Psoas muscle (tissue), 8 donors: ENCODE data around the gene EYS. TPM values are rescaled to one million over a fixed set of nuclear protein-coding genes. Genes with fewer than 3 reads are reported as not detected.

Experiments used
- ATAC-seq, 4 donors: fragments of 200-7000 bp; cut with Tn5 transposase; one replicate each; pipeline ENCODE4 v1.9.1; 2020; ENCODE audit warnings: moderate library complexity in 3 of 4, mild to moderate bottlenecking in 2 of 4
- DNase-seq, 2 donors: peaks; one replicate each; pipeline ENCODE4 v3.0.0-alpha.2; 2020
- H3K27ac ChIP-seq: fragments of 200-600 bp; one replicate; pipeline ENCODE4 v1.8.0; 2022
- H3K27me3 ChIP-seq, 3 donors: fragments of 200-600 bp in 1 of 3; one replicate each; pipeline versions ENCODE4 v1.6.1 to v1.8.0; 2013 to 2022; ENCODE audit warnings: low read length in 2 of 3, mild to moderate bottlenecking in 2 of 3, moderate library complexity in 1 of 3; ENCODE audit not compliant: insufficient read depth in 3 of 3
- H3K36me3 ChIP-seq, 2 donors: fragments of 200-600 bp in 1 of 2; one replicate each; pipeline versions ENCODE4 v1.6.1 to v1.8.0; 2013 to 2022; ENCODE audit warnings: low read depth in 1 of 2, mild to moderate bottlenecking in 1 of 2, moderate library complexity in 1 of 2; ENCODE audit not compliant: insufficient read depth in 1 of 2
- H3K4me1 ChIP-seq: fragments of 200-600 bp; one replicate; pipeline ENCODE4 v1.8.0; 2022
- H3K4me3 ChIP-seq: fragments of 200-600 bp; one replicate; pipeline ENCODE4 v1.8.0; 2022; ENCODE audit warnings: mild to moderate bottlenecking
- H3K9me3 ChIP-seq: fragments of 200-600 bp; one replicate; pipeline ENCODE4 v1.8.0; 2022
- WGBS, 3 donors: extraction: QIAGEN DNeasy Blood & Tissue Kit; methylation state at CpG; one replicate each; pipeline versions ENCODE4 v1.1.6 to v1.1.7; 2013; 5-methylcytosine and 5-hydroxymethylcytosine counted together
- intact Hi-C, 2 donors: fragments of 100-400 bp; cut with DNase I; formaldehyde crosslinking; loops; one replicate each; pipeline versions ENCODE4 v1.11.0 to v1.14.2; 2022
- polyA plus RNA-seq, 3 donors: library from polyadenylated mRNA; stranded (reverse); fragments of 200-250 nt; gene quantifications; one replicate each; pipeline ENCODE4 v1.2.3, GENCODE V29; 2013
- total RNA-seq, 4 donors: library from RNA; stranded (reverse); fragmentation: NEBNext Ultra II Directional in 2 of 4; extraction: Animal tissue kit (Norgen Biotek cat#: 25700) in 2 of 4; gene quantifications; one replicate each; pipeline versions ENCODE4 v1.2.1 to v1.2.4, GENCODE V29; 2021 to 2023
- TF ChIP-seq, protein P1 (sequence below): fragments of 200-600 bp; IDR thresholded peaks from one replicate; pipeline ENCODE4 v1.8.0; 2022; ENCODE audit warnings: antibody characterized with exemption
- donor health status: healthy with polysubstance abuse.
- donor health status: DM: no; HTN: no; CAD: no; lungs with moderate emphysema.
- donor health status: Bipolar disorder and iron deficiency.
- donor health status: healthy.
- donor health status: DM: yes; HTN: yes; CAD: no.
- donor health status: DM: no; HTN: no; CAD: no.
- donor health status: DM: no; HTN: no; CAD: no.
- donor health status: DM: yes; HTN: yes; CAD: no.

Gene EYS
- total and polyA plus RNA-seq, 7 donors: under 0.01 TPM; not detected in 6

DNA sequence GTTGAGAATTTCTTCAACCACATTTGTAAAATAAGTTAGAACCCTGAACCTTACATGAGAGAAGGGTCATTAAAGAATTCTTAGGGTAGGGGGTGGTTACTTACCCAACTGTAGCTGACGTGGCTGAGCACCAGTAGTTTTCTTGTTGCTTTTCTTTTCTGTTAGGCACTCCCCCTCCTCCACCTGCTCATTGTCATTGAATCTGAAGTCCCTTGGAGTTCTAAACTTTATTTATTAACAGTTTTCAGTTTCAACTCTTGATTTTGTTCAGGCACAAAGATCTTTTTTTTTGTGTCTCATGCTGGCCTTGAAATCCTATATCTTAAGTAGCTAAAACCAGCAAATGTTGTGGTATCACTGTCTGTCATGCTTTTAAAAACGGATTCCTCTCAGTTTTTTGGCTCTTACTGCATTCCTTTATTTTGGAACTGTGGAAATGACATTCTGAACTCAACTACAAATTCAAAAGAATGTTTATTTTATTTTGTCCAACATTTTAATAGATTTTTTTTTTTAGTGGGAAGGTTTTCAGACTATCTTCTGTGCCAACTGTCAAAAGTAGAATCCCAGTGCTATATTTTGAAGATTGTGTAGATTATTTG, 1606.2 kb downstream of the EYS start:
- Histone ChIP-seq H3K27me3 (no peaks in the 10 kb centered on the region), H3K9me3 (no peaks in the 10 kb centered on the region), H3K4me3 (no peak overlapping the region), H3K36me3 (no peaks in the 10 kb centered on the region), H3K27ac (no peak overlapping the region), H3K4me1 (no peaks in the 10 kb centered on the region)
- intact Hi-C loops: no loop called here
- no peak for ATAC-seq
- TF ChIP-seq, protein P1, sequence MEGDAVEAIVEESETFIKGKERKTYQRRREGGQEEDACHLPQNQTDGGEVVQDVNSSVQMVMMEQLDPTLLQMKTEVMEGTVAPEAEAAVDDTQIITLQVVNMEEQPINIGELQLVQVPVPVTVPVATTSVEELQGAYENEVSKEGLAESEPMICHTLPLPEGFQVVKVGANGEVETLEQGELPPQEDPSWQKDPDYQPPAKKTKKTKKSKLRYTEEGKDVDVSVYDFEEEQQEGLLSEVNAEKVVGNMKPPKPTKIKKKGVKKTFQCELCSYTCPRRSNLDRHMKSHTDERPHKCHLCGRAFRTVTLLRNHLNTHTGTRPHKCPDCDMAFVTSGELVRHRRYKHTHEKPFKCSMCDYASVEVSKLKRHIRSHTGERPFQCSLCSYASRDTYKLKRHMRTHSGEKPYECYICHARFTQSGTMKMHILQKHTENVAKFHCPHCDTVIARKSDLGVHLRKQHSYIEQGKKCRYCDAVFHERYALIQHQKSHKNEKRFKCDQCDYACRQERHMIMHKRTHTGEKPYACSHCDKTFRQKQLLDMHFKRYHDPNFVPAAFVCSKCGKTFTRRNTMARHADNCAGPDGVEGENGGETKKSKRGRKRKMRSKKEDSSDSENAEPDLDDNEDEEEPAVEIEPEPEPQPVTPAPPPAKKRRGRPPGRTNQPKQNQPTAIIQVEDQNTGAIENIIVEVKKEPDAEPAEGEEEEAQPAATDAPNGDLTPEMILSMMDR: no peak
- 7 to 19% (median 15%) methylated on average over 2 of the region's 2 CpGs for WGBS, 3 donors
- no peak for DNase-seq

DNA sequence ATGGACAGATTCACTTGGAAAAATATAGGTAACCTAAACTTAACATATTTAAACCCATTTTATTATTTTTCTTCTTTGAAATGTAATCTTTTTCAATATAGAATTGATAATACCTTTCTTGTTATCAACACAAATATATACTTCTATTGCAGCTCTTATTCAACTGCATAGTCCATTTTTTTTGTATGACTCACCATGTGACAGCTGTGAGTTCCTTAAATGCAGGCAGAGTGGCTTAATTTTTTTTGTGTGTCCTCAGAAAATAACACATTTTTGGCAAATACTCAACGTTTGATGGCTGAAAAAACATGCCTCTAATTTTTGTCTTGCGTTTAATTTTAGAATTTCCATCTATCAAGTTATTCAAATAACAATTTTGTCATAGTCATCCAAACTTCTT, 1616.7 kb downstream of the EYS start:
- Histone ChIP-seq H3K9me3 (no peaks in the 10 kb centered on the region), H3K36me3 (no peaks in the 10 kb centered on the region), H3K4me3 (no peak overlapping the region), H3K27ac (no peak overlapping the region), H3K27me3 (no peaks in the 10 kb centered on the region), H3K4me1 (no peaks in the 10 kb centered on the region)
- ATAC-seq (no peak), DNase-seq (no peak)
- intact Hi-C loops: no loop called here
- TF ChIP-seq, protein P1: no peak
- WGBS, 3 donors: 34 to 38% (median 37%) methylated on average over 2 of the region's 2 CpGs

DNA sequence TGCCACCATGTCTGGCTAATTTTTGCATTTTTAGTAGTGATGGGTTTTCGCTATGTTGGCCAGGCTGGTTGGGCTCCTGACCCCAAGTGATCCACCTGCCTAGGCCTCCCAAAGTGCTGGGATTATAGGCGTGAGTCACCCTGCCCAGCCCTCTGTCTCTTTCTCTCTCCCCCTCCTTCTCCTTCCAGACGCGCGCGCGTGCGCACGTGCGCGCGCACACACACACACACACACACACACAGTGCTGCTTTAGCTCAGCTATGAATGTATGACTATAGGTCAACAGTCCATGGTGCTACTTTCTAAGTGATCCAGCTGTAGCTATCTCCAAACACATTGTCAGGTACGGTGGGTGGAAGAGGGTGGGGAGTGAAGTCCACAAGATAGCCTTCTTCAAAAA, 1621.9 kb downstream of the EYS start:
- WGBS, 3 donors: 90 to 95% (median 91%) methylated on average over 6 to 13 of the region's 13 CpGs
- H3K9me3 ChIP-seq: no peaks in the 10 kb centered on the region

DNA sequence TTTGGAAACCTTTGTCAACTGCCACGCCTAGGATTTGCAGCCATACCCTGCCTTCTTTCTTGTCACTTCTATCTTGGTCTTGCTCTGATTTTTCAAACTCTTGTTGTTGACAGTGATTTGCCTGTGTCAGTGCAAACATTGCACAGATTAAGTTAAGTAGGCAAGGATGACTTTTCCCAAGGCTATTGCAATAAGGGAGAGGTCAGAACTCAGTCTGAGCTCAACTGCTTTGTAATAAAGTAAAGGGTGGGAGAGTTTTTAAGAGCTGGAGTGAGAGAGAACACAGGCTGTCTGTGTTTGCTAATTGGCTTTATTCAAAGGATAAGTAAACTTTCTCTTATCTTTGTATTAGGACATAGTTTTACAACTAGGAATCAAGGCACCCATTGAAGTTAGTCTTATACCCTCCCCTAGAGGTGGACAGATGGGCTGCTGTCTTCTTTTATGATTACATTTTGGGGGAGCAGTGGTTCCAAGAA, 1622.8 kb downstream of the EYS start:
- ATAC-seq: no peak
- WGBS, 3 donors: 88 to 93% (median 91%) methylated on average over 1 of the region's 1 CpG

More for the DNA sequence above, 1621.9 kb downstream of the EYS start:
- no peak for ATAC-seq
- intact Hi-C loops: no loop called here
- H3K27me3 ChIP-seq: no peaks in the 10 kb centered on the region
- H3K27ac ChIP-seq: no peak overlapping the region
- DNase-seq: no peak
- H3K4me3 ChIP-seq: no peak overlapping the region
- TF ChIP-seq, protein P1: no peak
- no peaks in the 10 kb centered on the region for H3K36me3 ChIP-seq
- H3K4me1 ChIP-seq: no peaks in the 10 kb centered on the region

More for the DNA sequence above, 1622.8 kb downstream of the EYS start:
- Histone ChIP-seq H3K27ac (no peak overlapping the region), H3K4me3 (no peak overlapping the region), H3K4me1 (no peaks in the 10 kb centered on the region), H3K27me3 (no peaks in the 10 kb centered on the region), H3K9me3 (no peaks in the 10 kb centered on the region), H3K36me3 (no peaks in the 10 kb centered on the region)
- no peak for DNase-seq
- TF ChIP-seq, protein P1: no peak
- intact Hi-C loops: no loop called here
